ENCODE results near the gene WHRN. TPM values are rescaled to one million over a fixed set of nuclear protein-coding genes. Genes with fewer than 3 reads are reported as not detected.
A peak's percentile ranks its signal among the peaks of the same experiment; 100 is the strongest.

WHRN gene
- total RNA-seq, 4 donors from 2014 or later, result 5.4 to 23.6 (median 8.5) TPM

GRCh38 chr9:114549697-114550330 is 44.5 kb upstream of the WHRN start:
- TF ChIP-seq POLR2AphosphoS5 (IDR thresholded peaks at IDR 0.05) (no peak), EP300 (IDR thresholded peaks at IDR 0.05; ENCODE audit: low read depth) (no peak), CTCF (IDR thresholded peaks at IDR 0.05) (no peak), POLR2A (IDR thresholded peaks at IDR 0.05) (no peak)
- DNase-seq, result no peak
- Histone ChIP-seq H3K27ac (no peak overlapping the region), H3K4me3 (no peak overlapping the region), H3K9me3 (no peaks in the 10 kb centered on the region), H3K27me3 (peaks cover 4% of the 10 kb centered on the region), H3K36me3 (no peaks in the 10 kb centered on the region), H3K4me1 (peaks cover 0 to 10% (median 3%) of the 10 kb centered on the region in 4 donors)
- in situ Hi-C loops (cut with MboI; ENCODE audit: low pct_ligation_motif_present in 1 of 4, low pct_unique_long_range_greater_than_20kb in 1 of 4, low sequenced_read_pairs in 3 of 4), result no loop called here
- intact Hi-C loops (cut with DNase I; ENCODE audit: low total_unique reads), result no loop called here
- whole genome bisulfite sequencing, 2 donors (ENCODE audit: low coverage in 1 of 2), result 76 to 84% methylated on average over 5 to 9 of the region's 9 CpGs

GRCh38 chr9:114546851-114547250 is 41.6 kb upstream of the WHRN start:
- no peaks in the 10 kb centered on the region for H3K9me3 ChIP-seq
- no peaks in the 10 kb centered on the region for H3K36me3 ChIP-seq
- DNase-seq, result no peak
- peaks cover 4% of the 10 kb centered on the region for H3K27me3 ChIP-seq
- no peak overlapping the region for H3K4me3 ChIP-seq
- in situ Hi-C loops (cut with MboI; ENCODE audit: low pct_ligation_motif_present in 1 of 4, low pct_unique_long_range_greater_than_20kb in 1 of 4, low sequenced_read_pairs in 3 of 4) (no loop called here), intact Hi-C loops (cut with DNase I; ENCODE audit: low total_unique reads) (no loop called here)
- TF ChIP-seq EP300 (IDR thresholded peaks at IDR 0.05; ENCODE audit: low read depth) (no peak), POLR2AphosphoS5 (IDR thresholded peaks at IDR 0.05) (no peak), POLR2A (IDR thresholded peaks at IDR 0.05) (no peak), CTCF (IDR thresholded peaks at IDR 0.05) (no peak)
- no peak overlapping the region for H3K27ac ChIP-seq
- H3K4me1 ChIP-seq, result peaks cover 0 to 2% (median 0%) of the 10 kb centered on the region in 4 donors

GRCh38 chr9:114545055-114545454 is 39.8 kb upstream of the WHRN start:
- no peaks in the 10 kb centered on the region for H3K36me3 ChIP-seq
- 33% methylated on average over 5 of the region's 5 CpGs for WGBS, 2 donors (ENCODE audit: low coverage in 1 of 2)

GRCh38 chr9:114539701-114540380 is 34.6 kb upstream of the WHRN start:
- peak; percentile 25 for DNase-seq
- no peak overlapping the region for H3K27ac ChIP-seq
- no peaks in the 10 kb centered on the region for H3K27me3 ChIP-seq
- H3K9me3 ChIP-seq, result no peaks in the 10 kb centered on the region
- WGBS, 2 donors (ENCODE audit: low coverage in 1 of 2), result 60 to 85% methylated on average over 8 to 9 of the region's 9 CpGs
- H3K4me1 ChIP-seq, result no peaks in the 10 kb centered on the region
- intact Hi-C loops (cut with DNase I; ENCODE audit: low total_unique reads) (no loop called here), in situ Hi-C loops (cut with MboI; ENCODE audit: low pct_ligation_motif_present in 1 of 4, low pct_unique_long_range_greater_than_20kb in 1 of 4, low sequenced_read_pairs in 3 of 4) (no loop called here)
- no peak overlapping the region for H3K4me3 ChIP-seq
- no peak for TF ChIP-seq CTCF (IDR thresholded peaks at IDR 0.05)
- TF ChIP-seq POLR2AphosphoS5 (IDR thresholded peaks at IDR 0.05), result no peak
- TF ChIP-seq EP300 (IDR thresholded peaks at IDR 0.05; ENCODE audit: low read depth), result no peak
- no peak for TF ChIP-seq POLR2A (IDR thresholded peaks at IDR 0.05)
- H3K36me3 ChIP-seq, result no peaks in the 10 kb centered on the region

More at GRCh38 chr9:114545055-114545454, 39.8 kb upstream of the WHRN start:
- TF ChIP-seq POLR2A (IDR thresholded peaks at IDR 0.05) (no peak), CTCF (IDR thresholded peaks at IDR 0.05) (no peak), POLR2AphosphoS5 (IDR thresholded peaks at IDR 0.05) (no peak), EP300 (IDR thresholded peaks at IDR 0.05; ENCODE audit: low read depth) (no peak)
- in situ Hi-C loops (cut with MboI; ENCODE audit: low pct_ligation_motif_present in 1 of 4, low pct_unique_long_range_greater_than_20kb in 1 of 4, low sequenced_read_pairs in 3 of 4), result no loop called here
- Histone ChIP-seq H3K27me3 (peaks cover 4% of the 10 kb centered on the region), H3K4me3 (no peak overlapping the region), H3K27ac (no peak overlapping the region), H3K9me3 (no peaks in the 10 kb centered on the region), H3K4me1 (no peaks in the 10 kb centered on the region)
- no peak for DNase-seq
- intact Hi-C loops (cut with DNase I; ENCODE audit: low total_unique reads), result no loop called here

Data from transverse colon (tissue), 4 donors.